NCI-H748 treated with DMSO at 0.1 percent for 48 hours (cell line): ENCODE results near the gene CHPF.

Experiments used
- DNase-seq: peaks from one replicate; lab custom pipeline; 2025; lab: John Stamatoyannopoulos, UW

Gene CHPF

GRCh38 chr2:219552382-219553167 lies 9.0 kb upstream of the CHPF start:
- peak; percentile 86 for DNase-seq

GRCh38 chr2:219551441-219552381 lies 8.1 kb upstream of the CHPF start:
- peak; percentile 86 for DNase-seq

- DNase-seq = no peak
These were observed 6.0 kb upstream of the CHPF start for GRCh38 chr2:219549619-219550018.

DNA sequence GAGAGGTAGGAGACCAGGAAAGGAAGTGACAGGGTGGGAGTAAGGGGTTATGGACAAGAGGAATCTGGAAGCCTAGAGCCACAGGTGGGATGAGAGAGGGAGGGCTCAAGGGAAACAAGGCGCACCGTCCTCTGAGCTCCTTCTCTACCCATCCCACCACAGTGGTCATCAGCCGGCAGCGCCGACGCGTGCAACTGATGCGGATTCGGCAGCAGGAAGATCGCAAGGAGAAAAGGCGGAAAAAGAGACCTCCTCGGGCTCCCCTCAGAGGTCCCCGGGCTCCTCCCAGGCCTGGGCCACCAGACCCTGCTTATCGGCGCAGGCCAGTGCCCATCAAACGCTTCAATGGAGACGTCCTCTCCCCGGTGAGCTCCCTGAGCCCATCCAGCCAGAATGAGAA lies 5.4 kb upstream of the CHPF start:
- no peak for DNase-seq

- DNase-seq = no peak
These were observed 4.0 kb upstream of the CHPF start for GRCh38 chr2:219547621-219548020.

DNA sequence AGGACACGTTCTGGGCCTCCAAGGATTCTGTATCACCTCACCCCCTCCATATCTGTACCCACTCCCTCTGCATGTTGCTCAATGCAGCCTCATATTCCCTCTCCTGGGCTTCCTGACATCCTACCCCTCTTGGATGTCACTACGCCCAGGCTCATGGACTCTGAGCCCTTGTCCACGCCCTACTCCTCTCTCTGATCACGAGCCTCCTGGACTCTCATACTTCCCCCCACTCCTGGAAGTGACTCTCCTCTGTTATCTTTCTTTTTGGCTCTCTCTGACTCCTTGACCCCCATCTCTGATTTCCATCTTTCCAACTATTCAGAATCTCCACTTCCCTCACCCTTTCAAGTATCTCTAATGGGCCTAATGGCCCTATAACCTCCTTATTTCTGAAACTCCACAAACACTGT lies 2.3 kb upstream of the CHPF start:
- DNase-seq = no peak

DNA sequence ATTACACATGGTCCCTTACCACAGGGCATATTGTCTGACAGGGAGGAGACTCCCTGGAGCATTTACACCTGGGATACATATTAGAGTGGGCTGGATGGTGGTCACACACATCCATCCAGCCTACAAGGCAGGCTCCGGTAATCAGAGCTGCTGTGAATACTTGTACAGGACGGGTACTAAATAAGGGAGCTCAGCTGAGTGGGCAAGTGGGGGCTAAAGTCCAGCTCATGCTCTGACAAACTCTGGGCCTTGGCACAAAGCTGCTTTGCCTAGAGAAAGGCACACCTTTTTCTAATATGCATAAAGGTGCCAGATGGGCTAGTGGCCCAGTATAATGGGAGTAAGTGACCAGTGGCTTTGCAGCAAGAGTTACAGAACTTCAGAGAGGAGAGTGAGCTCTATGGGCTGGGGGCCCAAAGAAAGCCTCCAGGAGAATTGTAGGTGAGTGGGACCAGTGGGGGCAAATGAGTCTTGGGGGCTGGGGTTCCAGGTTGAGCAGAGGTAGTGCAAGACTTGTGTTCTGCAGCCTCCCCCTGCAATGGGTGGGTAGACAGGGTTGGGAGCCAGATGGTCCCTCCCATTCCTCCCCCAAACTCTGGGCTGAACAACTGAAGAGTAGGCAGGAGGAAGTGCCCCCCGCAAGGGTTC lies 1.8 kb upstream of the CHPF start:
- no peak for DNase-seq

DNA sequence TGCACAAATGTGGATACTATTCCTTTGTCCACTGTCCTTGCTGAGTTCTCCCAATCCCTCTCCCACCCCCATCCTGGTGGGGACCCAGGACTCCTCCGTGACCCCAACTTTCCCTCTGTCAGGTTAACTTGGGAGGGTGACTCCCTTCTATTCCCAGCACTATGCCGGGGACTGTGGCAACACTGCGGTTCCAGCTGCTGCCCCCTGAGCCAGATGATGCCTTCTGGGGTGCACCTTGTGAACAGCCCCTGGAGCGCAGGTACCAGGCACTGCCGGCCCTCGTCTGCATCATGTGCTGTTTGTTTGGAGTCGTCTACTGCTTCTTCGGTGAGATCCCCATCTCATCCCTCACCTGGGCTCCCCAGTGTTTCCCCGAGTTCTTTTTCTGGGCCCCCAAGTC lies 958 bp upstream of the CHPF start:
- DNase-seq = no peak

DNA sequence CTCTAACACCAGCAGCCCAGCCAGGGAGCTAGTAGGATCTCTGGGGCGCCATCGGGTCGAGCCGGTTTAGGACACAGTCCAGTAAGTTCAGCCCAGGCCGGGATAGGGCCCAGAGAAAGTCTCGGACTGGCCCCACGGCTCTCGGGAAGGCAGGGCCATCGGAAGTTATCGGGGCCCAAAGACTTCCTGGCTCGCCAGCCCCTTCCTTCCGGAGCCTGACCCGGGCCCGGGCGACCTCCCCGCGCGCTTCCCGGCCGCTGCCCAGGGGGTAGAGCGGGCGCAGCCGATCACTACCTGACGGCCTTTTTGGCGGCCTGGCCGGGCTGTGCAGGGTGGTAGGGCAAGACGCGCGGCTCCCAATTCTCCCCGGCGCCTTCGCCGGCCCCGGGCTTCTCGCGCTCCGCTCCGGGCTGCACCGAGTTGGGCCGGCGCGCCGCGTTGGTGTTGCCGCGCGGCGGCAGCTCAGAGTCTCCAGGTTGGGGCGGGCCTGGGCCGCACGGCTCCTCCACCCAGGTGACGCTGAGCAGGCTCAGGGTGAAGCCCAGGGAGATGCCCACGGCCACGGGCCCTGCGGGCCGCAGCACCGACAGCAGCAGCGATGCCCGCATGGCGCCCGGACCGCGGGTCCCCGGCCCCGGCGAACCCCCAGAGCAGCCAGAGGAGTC lies 546 bp downstream of the CHPF start:
- DNase-seq = no peak

DNA sequence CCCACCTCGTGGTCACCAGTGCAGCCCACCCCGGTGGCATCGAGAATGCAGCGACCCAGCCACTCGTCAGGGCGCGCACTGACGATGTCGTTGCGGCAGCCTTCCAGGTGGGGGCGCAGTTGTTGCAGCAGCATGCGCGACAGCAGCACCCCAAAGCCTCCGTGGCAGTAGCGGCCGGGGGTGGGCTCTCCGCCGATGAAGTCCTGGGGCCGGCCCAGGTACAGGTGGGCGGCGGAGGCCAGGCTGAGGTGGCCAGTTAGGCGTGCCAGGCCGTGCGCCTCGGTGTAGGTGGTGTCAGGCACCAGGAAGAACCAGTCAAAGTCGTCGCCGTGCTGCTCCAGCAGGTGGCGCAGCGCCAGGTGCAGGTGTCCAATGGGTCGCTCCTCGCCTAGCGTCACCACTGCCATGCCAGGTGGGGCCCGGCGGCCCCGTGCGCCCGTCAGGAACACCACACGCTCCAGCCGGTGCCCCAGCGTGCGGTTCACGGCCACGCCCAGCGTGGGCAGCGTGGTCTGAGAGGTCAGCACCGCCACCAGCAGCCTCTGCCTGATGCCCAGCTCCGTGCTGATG lies 1.9 kb downstream of the CHPF start:
- DNase-seq = peak; percentile 72

GRCh38 chr2:219540784-219541504 lies 2.7 kb downstream of the CHPF start:
- no peak for DNase-seq

DNA sequence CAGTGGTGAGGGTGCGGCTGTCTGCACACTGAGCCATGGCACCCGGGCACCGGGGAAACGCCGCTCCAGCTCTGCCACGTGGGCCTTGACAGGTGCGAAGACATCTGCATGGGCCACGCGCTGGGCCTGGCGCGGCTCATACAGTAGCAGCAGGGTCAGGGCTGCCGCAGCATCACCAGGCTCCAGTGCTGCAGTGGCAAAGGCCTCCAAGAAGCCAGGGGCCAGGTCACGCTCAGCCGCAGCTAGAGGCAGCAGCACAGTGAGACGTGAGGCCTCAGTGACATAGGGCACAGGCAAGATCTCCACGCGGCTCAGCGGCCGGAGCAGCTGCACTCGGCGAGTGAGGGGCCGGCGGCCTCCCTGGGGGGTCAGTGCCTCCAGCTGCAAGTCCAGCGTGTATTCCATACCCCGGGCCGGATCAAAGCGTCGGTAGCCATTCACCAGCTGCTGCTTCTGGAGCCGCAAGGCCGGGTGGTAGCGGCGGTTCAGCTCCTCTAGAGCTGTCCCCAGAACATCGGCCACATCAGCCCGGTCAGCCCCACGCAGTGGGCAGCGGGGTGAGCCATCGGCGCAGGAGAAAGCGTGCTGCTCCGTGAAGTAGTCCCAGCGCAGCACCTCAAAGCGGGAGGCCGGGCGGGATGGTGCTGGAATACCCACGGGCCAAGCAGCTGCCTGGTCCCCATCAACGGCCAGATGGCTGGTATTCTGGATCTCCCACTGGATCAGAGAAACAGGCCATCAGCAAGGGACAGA lies 3.5 kb downstream of the CHPF start:
- DNase-seq = no peak

DNA sequence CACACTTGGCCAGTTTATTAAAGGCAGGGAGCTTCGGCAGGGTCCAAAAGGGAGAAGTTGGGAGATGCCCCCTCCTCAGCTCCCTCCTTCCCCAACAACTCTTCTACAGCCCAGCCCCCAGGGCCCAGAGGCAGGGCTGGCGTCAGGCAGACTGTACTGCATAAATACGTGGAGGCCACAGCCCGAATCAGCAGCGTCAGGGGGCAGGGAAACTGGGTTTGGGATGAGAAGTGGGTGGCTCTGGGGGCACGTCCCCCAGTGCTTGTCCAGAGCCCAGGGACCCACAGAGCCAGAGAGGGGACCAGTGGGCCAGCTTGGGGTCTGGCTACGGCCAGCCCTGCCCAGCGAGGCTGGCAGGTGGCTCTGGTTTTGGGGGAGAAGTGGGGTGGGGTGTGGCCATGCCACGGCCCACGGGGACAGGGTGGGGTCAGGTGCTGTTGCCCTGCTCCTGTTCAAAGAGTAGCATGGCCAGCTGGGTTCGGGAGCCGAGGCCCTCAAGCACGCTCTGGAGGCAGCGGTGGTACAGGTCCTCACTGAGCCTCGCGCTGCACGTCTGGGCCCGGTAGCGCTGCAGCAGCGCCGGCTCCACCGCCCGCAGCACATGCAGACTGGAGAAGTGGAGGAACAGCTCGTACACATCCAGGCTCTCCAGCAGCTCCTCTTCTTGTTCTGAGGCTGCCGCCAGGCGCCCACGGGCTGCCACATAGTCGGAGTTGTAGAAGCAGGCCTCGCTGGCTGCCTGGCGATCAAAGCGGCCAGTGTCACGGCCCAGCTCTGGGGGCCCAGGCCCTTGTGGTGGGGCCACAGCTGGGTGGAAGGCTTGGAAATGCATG lies 4.4 kb downstream of the CHPF start:
- no peak for DNase-seq

- no peak for DNase-seq
These were observed 5.1 kb downstream of the CHPF start for GRCh38 chr2:219538504-219538951.

DNA sequence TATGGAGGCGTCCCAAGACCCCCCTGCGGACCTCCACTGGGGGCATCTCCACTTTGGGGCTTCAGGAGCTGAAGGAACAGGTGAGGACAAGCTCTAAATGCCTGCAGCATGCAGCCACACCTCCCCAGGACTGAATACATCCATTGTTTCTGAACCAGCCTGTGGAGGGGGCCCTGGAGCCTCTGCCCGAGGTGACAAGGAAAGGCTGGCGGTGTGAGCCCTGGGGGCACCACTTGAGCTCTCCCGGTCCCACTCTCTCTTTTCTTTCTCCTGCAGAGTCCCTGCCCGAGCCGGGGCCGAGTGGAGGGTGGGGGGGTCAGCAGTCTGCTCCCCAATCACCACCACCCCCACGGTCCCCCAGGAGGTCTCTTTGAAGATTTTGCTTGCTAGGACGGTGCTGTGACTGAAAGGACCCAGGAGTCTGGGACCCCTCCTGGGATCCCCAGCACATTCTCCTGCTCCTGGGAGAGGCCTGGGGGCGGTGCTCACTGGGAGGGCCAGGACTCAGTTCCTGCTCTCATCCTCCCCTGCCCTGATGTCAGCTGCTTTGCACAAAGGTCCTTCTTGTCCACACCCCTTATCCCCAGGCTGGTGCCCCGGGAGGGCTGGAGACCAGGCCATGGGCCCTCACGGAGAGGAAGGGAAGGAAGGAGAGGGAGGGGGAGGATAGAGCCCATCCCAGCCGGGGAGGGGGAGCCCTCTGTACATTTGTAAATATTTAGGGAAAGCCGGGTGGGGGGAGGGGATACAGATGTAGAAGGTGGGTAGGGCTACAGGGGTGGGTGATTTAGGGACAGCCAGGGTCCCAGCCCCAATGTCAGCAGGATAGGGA lies 5.7 kb downstream of the CHPF start:
- DNase-seq = no peak

DNA sequence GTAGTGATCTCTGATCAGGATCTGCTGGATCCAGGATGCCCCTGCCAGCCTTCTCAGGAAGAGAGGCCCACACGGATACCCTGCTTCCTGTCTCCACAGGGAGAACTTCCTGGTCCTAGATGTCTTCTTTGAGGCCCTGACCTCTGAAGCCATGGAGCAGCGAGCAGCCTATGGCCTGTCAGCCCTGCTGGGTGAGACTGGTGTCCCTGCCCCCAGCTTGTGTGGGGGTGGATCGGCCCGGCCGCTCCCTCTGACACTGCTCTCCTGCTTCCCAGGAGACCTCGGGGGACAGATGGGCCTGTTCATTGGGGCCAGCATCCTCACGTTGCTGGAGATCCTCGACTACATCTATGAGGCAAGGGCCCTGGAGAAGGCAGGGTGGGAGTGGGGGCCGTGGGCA lies 6.6 kb downstream of the CHPF start:
- no peak for DNase-seq

DNA sequence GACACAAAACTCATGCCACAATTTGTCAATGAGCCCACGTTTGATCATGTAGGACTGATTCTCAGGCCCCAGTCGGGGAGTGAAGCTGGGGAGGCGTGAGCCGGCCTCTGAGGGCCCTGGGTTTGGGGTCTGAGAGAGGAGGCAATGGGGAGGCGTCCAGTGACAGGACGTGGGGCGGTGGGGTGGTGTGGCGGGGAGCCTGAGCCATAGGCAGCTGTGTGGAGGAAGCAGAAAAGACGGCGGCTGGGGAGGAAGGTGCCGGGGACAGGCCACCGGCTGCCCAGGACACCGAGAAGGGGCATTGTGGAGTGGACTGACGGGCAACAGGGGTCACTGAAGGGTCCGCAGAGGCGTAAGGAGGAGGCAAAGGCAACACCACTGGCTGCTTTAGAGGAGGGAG lies 7.2 kb downstream of the CHPF start:
- DNase-seq = no peak

- DNase-seq = no peak
These were observed 9.5 kb downstream of the CHPF start for GRCh38 chr2:219533930-219534661.
